CD4-positive, alpha-beta T cell treated with Interleukin-1 beta for 1 hour (primary cell): Measurements from ENCODE around the gene SUSD4.
"Not testable (repeated sequence)": the region's sequence is repeated elsewhere in the genome, so short reads cannot be mapped to it uniquely, and the experiment has no call there.

ENCODE experiments used
- DNase-seq, 2 donors: peaks; one replicate each; pipeline ENCODE4 v3.0.0-alpha.2; 2020 to 2022

The SUSD4 gene

GRCh38 chr1:223283697-223284096, 80.3 kb downstream of the SUSD4 start:
- DNase-seq = not testable (repeated sequence)

- not testable (repeated sequence) for DNase-seq
These were observed 85.7 kb downstream of the SUSD4 start for GRCh38 chr1:223278311-223278710.

GRCh38 chr1:223276029-223276428, 87.9 kb downstream of the SUSD4 start:
- no peak for DNase-seq

- no peak for DNase-seq
These were observed 90.5 kb downstream of the SUSD4 start for GRCh38 chr1:223273511-223273910.

- DNase-seq = no peak
These were observed 92.7 kb downstream of the SUSD4 start for GRCh38 chr1:223271085-223271781.

- DNase-seq = no peak
These were observed 93.8 kb downstream of the SUSD4 start for GRCh38 chr1:223270155-223270554.

GRCh38 chr1:223269006-223269405, 95.0 kb downstream of the SUSD4 start:
- no peak for DNase-seq

- DNase-seq = no peak
These were observed 97.3 kb downstream of the SUSD4 start for GRCh38 chr1:223266632-223267172.

GRCh38 chr1:223264983-223265908, 98.7 kb downstream of the SUSD4 start:
- DNase-seq = no peak

GRCh38 chr1:223264529-223264928, 99.4 kb downstream of the SUSD4 start:
- DNase-seq = no peak

GRCh38 chr1:223261914-223262313, 102.1 kb downstream of the SUSD4 start:
- no peak for DNase-seq

GRCh38 chr1:223260712-223261111, 103.3 kb downstream of the SUSD4 start:
- DNase-seq = no peak

GRCh38 chr1:223259462-223259861, 104.5 kb downstream of the SUSD4 start:
- no peak for DNase-seq

GRCh38 chr1:223258751-223259198, 105.2 kb downstream of the SUSD4 start:
- no peak for DNase-seq

- DNase-seq = no peak
These were observed 106.0 kb downstream of the SUSD4 start for GRCh38 chr1:223257856-223258550.

- DNase-seq = no peak
These were observed 107.9 kb downstream of the SUSD4 start for GRCh38 chr1:223256034-223256433.

- DNase-seq = no peak
These were observed 110.1 kb downstream of the SUSD4 start for GRCh38 chr1:223253916-223254315.

GRCh38 chr1:223251387-223251786, 112.6 kb downstream of the SUSD4 start:
- DNase-seq = not testable (repeated sequence)

- no peak for DNase-seq
These were observed 113.4 kb downstream of the SUSD4 start for GRCh38 chr1:223250632-223251015.

GRCh38 chr1:223249854-223250631, 113.9 kb downstream of the SUSD4 start:
- DNase-seq = no peak

- DNase-seq = peak; percentile 50 to 57
These were observed 115.2 kb downstream of the SUSD4 start for GRCh38 chr1:223248770-223249140.
